ENCODE data around the gene SORBS1. TPM values are rescaled to one million over a fixed set of nuclear protein-coding genes. Genes with fewer than 3 reads are reported as not detected.
A peak's percentile ranks its signal among the peaks of the same experiment; 100 is the strongest.

The SORBS1 gene
- total and polyA plus RNA-seq, 9 of the 15 experiments (the other 6 are each of a cell fraction or from before 2014, with no cell fraction given): 2.0 to 13.3 (median 6.5) TPM

DNA sequence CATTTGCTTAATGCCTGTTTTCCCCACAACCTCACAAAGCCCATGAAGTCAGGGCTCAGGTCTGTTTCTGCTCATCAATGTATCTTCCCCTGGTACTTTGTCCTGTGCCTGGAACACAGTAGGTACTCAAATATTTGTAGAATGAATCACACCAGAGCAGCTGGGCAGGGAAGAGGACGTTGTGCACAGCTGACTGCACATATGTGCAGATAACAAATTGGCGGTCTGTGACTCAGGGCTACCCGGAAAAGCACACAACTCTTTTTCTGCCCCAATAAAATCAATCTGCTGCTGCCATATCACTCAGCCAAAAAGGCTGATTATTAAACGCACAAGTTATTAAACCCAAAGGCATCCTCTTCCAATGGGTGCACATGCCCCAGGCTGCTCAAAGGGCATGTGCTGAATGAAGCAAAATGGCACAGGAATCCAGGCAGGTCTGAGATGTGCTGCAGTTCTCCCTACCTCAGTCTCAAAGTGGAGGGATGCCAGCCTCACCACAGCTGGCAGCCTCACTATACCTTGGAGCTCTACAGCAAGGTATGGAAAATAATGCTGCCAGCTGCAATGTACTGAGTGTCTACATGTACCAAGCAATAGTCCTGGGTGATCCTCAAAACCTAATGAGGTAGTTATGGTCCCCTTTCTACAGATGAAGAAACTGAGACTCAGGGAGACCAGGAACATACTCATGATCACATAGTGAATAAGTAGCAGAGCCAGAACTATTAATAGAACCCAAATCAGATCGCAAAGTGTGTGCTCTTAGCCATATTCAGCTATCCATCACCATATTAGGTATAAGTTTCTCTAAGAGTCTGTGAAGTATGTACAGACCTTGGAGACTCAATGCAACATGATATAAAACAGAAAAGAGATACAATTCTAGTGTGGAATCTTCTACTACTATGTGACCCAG, 43.4 kb downstream of the SORBS1 start:
- FAIRE-seq (peak; percentile 87), ATAC-seq (peak; percentile 89), DNase-seq (ENCODE audit: extremely low read depth in 1 of 4, low spot score in 3 of 4) (peak; percentile 26 to 75 (median 52))
- CTCF ChIA-PET (ENCODE audit: low intra/inter-chr PET ratio): no interaction called here
- Histone ChIP-seq H3K79me2 (ENCODE audit: control insufficient read depth, insufficient read depth, low read length) (no peaks in the 10 kb centered on the region), H3K4me2 (ENCODE audit: insufficient read depth, low read length) (peak overlapping the region; percentile 29; the same call in 1 of the 2 replicates), H3K36me3 (ENCODE audit: control insufficient read depth, insufficient read depth, low read length) (no peaks in the 10 kb centered on the region), H4K20me1 (replicated peaks; ENCODE audit: control insufficient read depth, insufficient read depth, low read length) (no peaks in the 10 kb centered on the region), H3K27me3 (ENCODE audit: control insufficient read depth in 2 of 2, insufficient read depth in 2 of 2, low read length in 2 of 2) (no peaks in the 10 kb centered on the region), H3K4me1 (replicated peaks in 1 of 2; ENCODE audit: control insufficient read depth in 2 of 2, insufficient read depth in 2 of 2, low read length in 2 of 2) (peaks cover 13 to 35% of the 10 kb centered on the region in 2 experiments; a peak in 4 of 5 replicates), H2AFZ (ENCODE audit: low read depth, low read length) (no peak overlapping the region), H3K9me3 (replicated peaks; ENCODE audit: control insufficient read depth, insufficient read depth, low read depth, low read length) (no peaks in the 10 kb centered on the region), H3K27ac (ENCODE audit: extremely low read depth, low read depth, low read length) (no peak overlapping the region), H3K9ac (ENCODE audit: insufficient read depth in 1 of 2, low read depth in 2 of 2, low read length in 2 of 2) (no peak overlapping the region), H3K9me1 (ENCODE audit: control insufficient read depth, insufficient read depth, low read length) (no peaks in the 10 kb centered on the region), H3K4me3 (no peak overlapping the region)
- in situ Hi-C loops (cut with MboI) (no loop called here), intact Hi-C loops (cut with micrococcal nuclease) (loop anchor here (2.0 kb wide), 1 partner anchor 15 kb away; no protein-coding TSS in a partner anchor)
- WGBS (ENCODE audit: insufficient coverage, low coverage, missing lambda C conversion rate): 19% methylated on average over 5 of the region's 5 CpGs
- no TSS peak for BruUV-seq (replicated peaks)
- POLR2A ChIA-PET: interaction anchor here (0.7 kb wide), 1 partner anchor 8 kb away, joined by 3 read pairs; no protein-coding TSS in a partner anchor
- TF ChIP-seq SNRNP70 (optimal IDR thresholded peaks at IDR 0.05; ENCODE audit: low read depth, low read length) (no peak), KDM4B (IDR thresholded peaks at IDR 0.05; ENCODE audit: borderline replicate concordance in 2 of 2, low read depth in 1 of 2) (no peak), ZSCAN29 (IDR thresholded peaks at IDR 0.05) (no peak), TEAD2 (tag; IDR thresholded peaks at IDR 0.05) (peak; percentile 77), USF1 (CRISPR knock-in tag; IDR thresholded peaks at IDR 0.05) (peak; percentile 19; the same call in 1 of the 2 replicates), SOX6 (IDR thresholded peaks at IDR 0.05) (peak; percentile 63; the same call in 1 of the 2 replicates), JUN (IDR thresholded peaks at IDR 0.05; ENCODE audit: borderline replicate concordance, low read depth, low read length) (peak; percentile 94), JUN (CRISPR knock-in tag; IDR thresholded peaks at IDR 0.05; ENCODE audit: borderline replicate concordance) (peak; percentile 46; the same call in 1 of the 2 replicates), HDAC2 (IDR thresholded peaks at IDR 0.05) (0 out of 2 replicates have a peak, but pooled peaks have one; percentile 61), NR2F6 (CRISPR knock-in tag; IDR thresholded peaks at IDR 0.05) (no peak), JUNB (CRISPR knock-in tag; conservative IDR thresholded peaks at IDR 0.05) (0 out of 2 replicates have a peak, but pooled peaks have one; percentile 52), MCM3 (IDR thresholded peaks at IDR 0.05) (no peak)
- TF ChIP-seq, protein P1, sequence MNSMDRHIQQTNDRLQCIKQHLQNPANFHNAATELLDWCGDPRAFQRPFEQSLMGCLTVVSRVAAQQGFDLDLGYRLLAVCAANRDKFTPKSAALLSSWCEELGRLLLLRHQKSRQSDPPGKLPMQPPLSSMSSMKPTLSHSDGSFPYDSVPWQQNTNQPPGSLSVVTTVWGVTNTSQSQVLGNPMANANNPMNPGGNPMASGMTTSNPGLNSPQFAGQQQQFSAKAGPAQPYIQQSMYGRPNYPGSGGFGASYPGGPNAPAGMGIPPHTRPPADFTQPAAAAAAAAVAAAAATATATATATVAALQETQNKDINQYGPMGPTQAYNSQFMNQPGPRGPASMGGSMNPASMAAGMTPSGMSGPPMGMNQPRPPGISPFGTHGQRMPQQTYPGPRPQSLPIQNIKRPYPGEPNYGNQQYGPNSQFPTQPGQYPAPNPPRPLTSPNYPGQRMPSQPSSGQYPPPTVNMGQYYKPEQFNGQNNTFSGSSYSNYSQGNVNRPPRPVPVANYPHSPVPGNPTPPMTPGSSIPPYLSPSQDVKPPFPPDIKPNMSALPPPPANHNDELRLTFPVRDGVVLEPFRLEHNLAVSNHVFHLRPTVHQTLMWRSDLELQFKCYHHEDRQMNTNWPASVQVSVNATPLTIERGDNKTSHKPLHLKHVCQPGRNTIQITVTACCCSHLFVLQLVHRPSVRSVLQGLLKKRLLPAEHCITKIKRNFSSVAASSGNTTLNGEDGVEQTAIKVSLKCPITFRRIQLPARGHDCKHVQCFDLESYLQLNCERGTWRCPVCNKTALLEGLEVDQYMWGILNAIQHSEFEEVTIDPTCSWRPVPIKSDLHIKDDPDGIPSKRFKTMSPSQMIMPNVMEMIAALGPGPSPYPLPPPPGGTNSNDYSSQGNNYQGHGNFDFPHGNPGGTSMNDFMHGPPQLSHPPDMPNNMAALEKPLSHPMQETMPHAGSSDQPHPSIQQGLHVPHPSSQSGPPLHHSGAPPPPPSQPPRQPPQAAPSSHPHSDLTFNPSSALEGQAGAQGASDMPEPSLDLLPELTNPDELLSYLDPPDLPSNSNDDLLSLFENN (IDR thresholded peaks at IDR 0.05; ENCODE audit: low read depth in 2 of 2, low read length in 2 of 2): 0 out of 4 replicates have a peak, but pooled peaks of 1 of the 2 experiments have one; percentile 53
- TF ChIP-seq, protein P2, sequence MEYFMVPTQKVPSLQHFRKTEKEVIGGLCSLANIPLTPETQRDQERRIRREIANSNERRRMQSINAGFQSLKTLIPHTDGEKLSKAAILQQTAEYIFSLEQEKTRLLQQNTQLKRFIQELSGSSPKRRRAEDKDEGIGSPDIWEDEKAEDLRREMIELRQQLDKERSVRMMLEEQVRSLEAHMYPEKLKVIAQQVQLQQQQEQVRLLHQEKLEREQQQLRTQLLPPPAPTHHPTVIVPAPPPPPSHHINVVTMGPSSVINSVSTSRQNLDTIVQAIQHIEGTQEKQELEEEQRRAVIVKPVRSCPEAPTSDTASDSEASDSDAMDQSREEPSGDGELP (CRISPR knock-in tag; IDR thresholded peaks at IDR 0.05; ENCODE audit: borderline replicate concordance): peak; percentile 100
- TF ChIP-seq, protein P3, sequence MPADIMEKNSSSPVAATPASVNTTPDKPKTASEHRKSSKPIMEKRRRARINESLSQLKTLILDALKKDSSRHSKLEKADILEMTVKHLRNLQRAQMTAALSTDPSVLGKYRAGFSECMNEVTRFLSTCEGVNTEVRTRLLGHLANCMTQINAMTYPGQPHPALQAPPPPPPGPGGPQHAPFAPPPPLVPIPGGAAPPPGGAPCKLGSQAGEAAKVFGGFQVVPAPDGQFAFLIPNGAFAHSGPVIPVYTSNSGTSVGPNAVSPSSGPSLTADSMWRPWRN (IDR thresholded peaks at IDR 0.05; ENCODE audit: low read depth): peak; percentile 57; the same call in 1 of the 2 replicates
